K562 (cell line): ENCODE measurements around the gene BTBD2. TPM values are rescaled to one million over a fixed set of nuclear protein-coding genes. Genes with fewer than 3 reads are reported as not detected.
A peak's percentile ranks its signal among the peaks of the same experiment; 100 is the strongest.

Source experiments
- ATF1 ChIP-seq, 2 experiments: fragments of 450-650 bp in 1 of 2; IDR thresholded peaks; 2 replicates each; pipeline ENCODE4 v1.6.1; 2016; ENCODE audit warnings: missing compliant biosample characterization in 1 of 2, missing genetic modification characterization in 1 of 2
- DLX4 ChIP-seq: fragments of 250-450 bp; sonication (Bioruptor Pico); IDR thresholded peaks from 2 replicates; pipeline ENCODE4 v1.6.1; 2021; ENCODE audit warnings: mild to moderate bottlenecking
- KDM5B ChIP-seq: fragments of 200-600 bp; sonication (generic); IDR thresholded peaks from 2 replicates; pipeline ENCODE4 v1.6.1; 2012; ENCODE audit warnings: low read depth, mild to moderate bottlenecking, moderate library complexity, low read length, control low read depth, inconsistent platforms; ENCODE audit not compliant: insufficient replicate concordance
- SIN3B ChIP-seq: fragments of 450-650 bp; IDR thresholded peaks from 2 replicates; pipeline ENCODE4 v1.6.1; 2017; ENCODE audit warnings: low read depth, mild to moderate bottlenecking, moderate library complexity
- SMARCB1 ChIP-seq: IDR thresholded peaks from 2 replicates; pipeline ENCODE4 v1.6.1; 2011; ENCODE audit warnings: improper control_type of control experiment, low read depth; ENCODE audit not compliant: insufficient read length
- TOE1 ChIP-seq, 2 experiments: fragments of 450-650 bp in 1 of 2; sonication (generic) in 1 of 2; formaldehyde crosslinking in 1 of 2; IDR thresholded peaks; 2 replicates each; pipeline versions ENCODE4 v1.7.1 to v1.8.0; 2016 to 2022; ENCODE audit warnings: borderline replicate concordance in 2 of 2, mild to moderate bottlenecking in 2 of 2, antibody characterized with exemption in 1 of 2, inconsistent platforms in 1 of 2, low read depth in 1 of 2, missing genetic modification reagents in 1 of 2, moderate library complexity in 1 of 2
- ZNF830 ChIP-seq: fragments of 250-450 bp; sonication (Bioruptor Pico); IDR thresholded peaks from 2 replicates; pipeline ENCODE4 v1.5.0; 2021; ENCODE audit warnings: mild to moderate bottlenecking
- polyA plus RNA-seq, 8 experiments: library from polyadenylated mRNA; depleted of rRNA in 4 of 8; stranded (reverse) in 5 of 8; unstranded in 3 of 8; fragments of >200 nt; fragmentation: Nextera tagmentation in 2 of 8; fragmentation: Illumina TruSeq in 1 of 8; extraction: Ambion mirVana in 2 of 8; extraction: Trizol in 1 of 8; gene quantifications; 2 replicates each; pipeline versions ENCODE4 v1.2.1 to v1.2.3, GENCODE V29; 2011 to 2014; ENCODE audit warnings: inconsistent platforms in 1 of 8, missing spikeins in 1 of 8
- total RNA-seq, 7 experiments: library from RNA; depleted of rRNA in 6 of 7; stranded (reverse); fragments of >200 nt in 6 of 7; fragmentation: Illumina TruSeq in 2 of 7; extraction: Trizol in 2 of 7; gene quantifications; 2 replicates each; pipeline versions ENCODE4 v1.2.1 to v1.2.3, GENCODE V29; 2011 to 2021; ENCODE audit warnings: low replicate concordance in 1 of 7

Gene BTBD2
- total and polyA plus RNA-seq, 9 of the 15 experiments (the other 6 are each of a cell fraction or from before 2014, with no cell fraction given): 0.10 to 15.6 (median 6.9) TPM

- TF ChIP-seq TOE1 (IDR thresholded peaks at IDR 0.05; ENCODE audit: borderline replicate concordance) (no peak), TOE1 (CRISPR knock-in tag; IDR thresholded peaks at IDR 0.05; ENCODE audit: borderline replicate concordance, low read depth) (no peak), ZNF830 (CRISPR knock-in tag) (no peak), SMARCB1 (no peak), DLX4 (no peak), SIN3B (no peak), ATF1 (CRISPR knock-in tag; IDR thresholded peaks at IDR 0.05) (no peak), ATF1 (tag; IDR thresholded peaks at IDR 0.05) (no peak), KDM5B (peak; percentile 59)
Observed at GRCh38 chr19:1942078-1942933, 73.2 kb downstream of the BTBD2 start (continued).
